Measurements from ENCODE around the gene CD177.

- TF ChIP-seq POLR2A (IDR thresholded peaks at IDR 0.05; ENCODE audit: low read length), result no peak
- TF ChIP-seq CTCF (IDR thresholded peaks at IDR 0.05), result no peak
- TF ChIP-seq, protein P1, sequence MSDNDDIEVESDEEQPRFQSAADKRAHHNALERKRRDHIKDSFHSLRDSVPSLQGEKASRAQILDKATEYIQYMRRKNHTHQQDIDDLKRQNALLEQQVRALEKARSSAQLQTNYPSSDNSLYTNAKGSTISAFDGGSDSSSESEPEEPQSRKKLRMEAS (IDR thresholded peaks at IDR 0.05), result no peak
- TF ChIP-seq MAZ (IDR thresholded peaks at IDR 0.05; ENCODE audit: borderline replicate concordance, low read depth, low read length), result no peak
- TF ChIP-seq, protein P2, sequence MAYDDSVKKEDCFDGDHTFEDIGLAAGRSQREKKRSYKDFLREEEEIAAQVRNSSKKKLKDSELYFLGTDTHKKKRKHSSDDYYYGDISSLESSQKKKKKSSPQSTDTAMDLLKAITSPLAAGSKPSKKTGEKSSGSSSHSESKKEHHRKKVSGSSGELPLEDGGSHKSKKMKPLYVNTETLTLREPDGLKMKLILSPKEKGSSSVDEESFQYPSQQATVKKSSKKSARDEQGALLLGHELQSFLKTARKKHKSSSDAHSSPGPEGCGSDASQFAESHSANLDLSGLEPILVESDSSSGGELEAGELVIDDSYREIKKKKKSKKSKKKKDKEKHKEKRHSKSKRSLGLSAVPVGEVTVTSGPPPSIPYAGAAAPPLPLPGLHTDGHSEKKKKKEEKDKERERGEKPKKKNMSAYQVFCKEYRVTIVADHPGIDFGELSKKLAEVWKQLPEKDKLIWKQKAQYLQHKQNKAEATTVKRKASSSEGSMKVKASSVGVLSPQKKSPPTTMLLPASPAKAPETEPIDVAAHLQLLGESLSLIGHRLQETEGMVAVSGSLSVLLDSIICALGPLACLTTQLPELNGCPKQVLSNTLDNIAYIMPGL (CRISPR knock-in tag; IDR thresholded peaks at IDR 0.05; ENCODE audit: borderline replicate concordance), result no peak
- no peak for TF ChIP-seq RNF2 (IDR thresholded peaks at IDR 0.05; ENCODE audit: borderline replicate concordance, low read depth)
- TF ChIP-seq, protein P3, sequence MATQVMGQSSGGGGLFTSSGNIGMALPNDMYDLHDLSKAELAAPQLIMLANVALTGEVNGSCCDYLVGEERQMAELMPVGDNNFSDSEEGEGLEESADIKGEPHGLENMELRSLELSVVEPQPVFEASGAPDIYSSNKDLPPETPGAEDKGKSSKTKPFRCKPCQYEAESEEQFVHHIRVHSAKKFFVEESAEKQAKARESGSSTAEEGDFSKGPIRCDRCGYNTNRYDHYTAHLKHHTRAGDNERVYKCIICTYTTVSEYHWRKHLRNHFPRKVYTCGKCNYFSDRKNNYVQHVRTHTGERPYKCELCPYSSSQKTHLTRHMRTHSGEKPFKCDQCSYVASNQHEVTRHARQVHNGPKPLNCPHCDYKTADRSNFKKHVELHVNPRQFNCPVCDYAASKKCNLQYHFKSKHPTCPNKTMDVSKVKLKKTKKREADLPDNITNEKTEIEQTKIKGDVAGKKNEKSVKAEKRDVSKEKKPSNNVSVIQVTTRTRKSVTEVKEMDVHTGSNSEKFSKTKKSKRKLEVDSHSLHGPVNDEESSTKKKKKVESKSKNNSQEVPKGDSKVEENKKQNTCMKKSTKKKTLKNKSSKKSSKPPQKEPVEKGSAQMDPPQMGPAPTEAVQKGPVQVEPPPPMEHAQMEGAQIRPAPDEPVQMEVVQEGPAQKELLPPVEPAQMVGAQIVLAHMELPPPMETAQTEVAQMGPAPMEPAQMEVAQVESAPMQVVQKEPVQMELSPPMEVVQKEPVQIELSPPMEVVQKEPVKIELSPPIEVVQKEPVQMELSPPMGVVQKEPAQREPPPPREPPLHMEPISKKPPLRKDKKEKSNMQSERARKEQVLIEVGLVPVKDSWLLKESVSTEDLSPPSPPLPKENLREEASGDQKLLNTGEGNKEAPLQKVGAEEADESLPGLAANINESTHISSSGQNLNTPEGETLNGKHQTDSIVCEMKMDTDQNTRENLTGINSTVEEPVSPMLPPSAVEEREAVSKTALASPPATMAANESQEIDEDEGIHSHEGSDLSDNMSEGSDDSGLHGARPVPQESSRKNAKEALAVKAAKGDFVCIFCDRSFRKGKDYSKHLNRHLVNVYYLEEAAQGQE (IDR thresholded peaks at IDR 0.05), result no peak
- TF ChIP-seq TP53 (CRISPR knock-in tag; IDR thresholded peaks at IDR 0.05), result no peak
Observed at GRCh38 chr19:43337737-43338136, 15.7 kb upstream of the CD177 start.

Measured in A549 (cell line).